DMS114 treated with DMSO at 0.1 percent for 48 hours (cell line): ENCODE measurements around the gene SAP30L.

ENCODE experiments used
- DNase-seq: peaks from one replicate; lab custom pipeline; 2025; ENCODE audit not compliant: unreplicated experiment; lab: John Stamatoyannopoulos, UW

SAP30L gene

GRCh38 chr5:154479944-154480750 is 34.4 kb downstream of the SAP30L start:
- DNase-seq: no peak

- DNase-seq: no peak
These were observed 35.0 kb downstream of the SAP30L start for GRCh38 chr5:154480847-154481246.

GRCh38 chr5:154481584-154482381 is 36.0 kb downstream of the SAP30L start:
- no peak for DNase-seq

- DNase-seq: no peak
These were observed 37.0 kb downstream of the SAP30L start for GRCh38 chr5:154482528-154483449.

- no peak for DNase-seq
These were observed 38.0 kb downstream of the SAP30L start for GRCh38 chr5:154483654-154484392.

GRCh38 chr5:154484393-154485095 is 38.7 kb downstream of the SAP30L start:
- DNase-seq: no peak

GRCh38 chr5:154485096-154485491 is 39.3 kb downstream of the SAP30L start:
- no peak for DNase-seq

GRCh38 chr5:154485850-154486426 is 40.1 kb downstream of the SAP30L start:
- DNase-seq: no peak

GRCh38 chr5:154486427-154486866 is 40.6 kb downstream of the SAP30L start:
- no peak for DNase-seq

GRCh38 chr5:154487541-154487940 is 41.7 kb downstream of the SAP30L start:
- DNase-seq: no peak

- no peak for DNase-seq
These were observed 46.1 kb downstream of the SAP30L start for GRCh38 chr5:154491941-154492340.

- DNase-seq: no peak
These were observed 47.5 kb downstream of the SAP30L start for GRCh38 chr5:154493274-154493673.

- DNase-seq: no peak
These were observed 48.2 kb downstream of the SAP30L start for GRCh38 chr5:154494036-154494435.

- no peak for DNase-seq
These were observed 52.8 kb downstream of the SAP30L start for GRCh38 chr5:154498591-154498990.

- no peak for DNase-seq
These were observed 53.2 kb downstream of the SAP30L start for GRCh38 chr5:154498994-154499393.

- DNase-seq: no peak
These were observed 55.8 kb downstream of the SAP30L start for GRCh38 chr5:154501566-154501965.

- no peak for DNase-seq
These were observed 56.4 kb downstream of the SAP30L start for GRCh38 chr5:154502180-154502579.

GRCh38 chr5:154503698-154504039 is 57.9 kb downstream of the SAP30L start:
- DNase-seq: no peak

GRCh38 chr5:154505567-154505966 is 59.8 kb downstream of the SAP30L start:
- DNase-seq: no peak
